ENCODE results near the gene ITPRID1.

ITPRID1 gene

DNA sequence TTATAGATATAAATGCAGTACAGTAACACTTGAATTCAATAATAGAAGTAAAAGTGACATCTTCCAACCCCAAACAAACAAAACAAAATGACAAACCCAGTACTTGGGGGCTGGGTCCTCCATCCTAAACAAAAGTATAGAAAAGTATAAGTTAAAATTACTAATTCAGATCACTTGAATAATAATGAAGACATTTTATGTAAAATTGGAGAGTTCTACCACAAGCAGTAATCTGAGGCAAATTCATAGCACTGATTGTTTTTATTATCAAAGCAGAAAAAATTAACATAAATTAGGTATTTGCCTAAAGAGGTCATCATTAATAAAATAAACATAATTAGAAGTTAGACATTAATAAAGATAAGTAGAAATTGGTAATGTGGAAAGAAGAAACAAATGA is 81.5 kb downstream of the ITPRID1 start:
- TF ChIP-seq, protein P1, sequence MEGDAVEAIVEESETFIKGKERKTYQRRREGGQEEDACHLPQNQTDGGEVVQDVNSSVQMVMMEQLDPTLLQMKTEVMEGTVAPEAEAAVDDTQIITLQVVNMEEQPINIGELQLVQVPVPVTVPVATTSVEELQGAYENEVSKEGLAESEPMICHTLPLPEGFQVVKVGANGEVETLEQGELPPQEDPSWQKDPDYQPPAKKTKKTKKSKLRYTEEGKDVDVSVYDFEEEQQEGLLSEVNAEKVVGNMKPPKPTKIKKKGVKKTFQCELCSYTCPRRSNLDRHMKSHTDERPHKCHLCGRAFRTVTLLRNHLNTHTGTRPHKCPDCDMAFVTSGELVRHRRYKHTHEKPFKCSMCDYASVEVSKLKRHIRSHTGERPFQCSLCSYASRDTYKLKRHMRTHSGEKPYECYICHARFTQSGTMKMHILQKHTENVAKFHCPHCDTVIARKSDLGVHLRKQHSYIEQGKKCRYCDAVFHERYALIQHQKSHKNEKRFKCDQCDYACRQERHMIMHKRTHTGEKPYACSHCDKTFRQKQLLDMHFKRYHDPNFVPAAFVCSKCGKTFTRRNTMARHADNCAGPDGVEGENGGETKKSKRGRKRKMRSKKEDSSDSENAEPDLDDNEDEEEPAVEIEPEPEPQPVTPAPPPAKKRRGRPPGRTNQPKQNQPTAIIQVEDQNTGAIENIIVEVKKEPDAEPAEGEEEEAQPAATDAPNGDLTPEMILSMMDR (conservative IDR thresholded peaks at IDR 0.05; ENCODE audit: control insufficient read depth, insufficient read depth, low read depth, low read length), result no peak
- DNase-seq (ENCODE audit: low read depth), result no peak
- H3K4me3 ChIP-seq (ENCODE audit: control insufficient read depth, low read depth, low read length), result no peak overlapping the region

DNA sequence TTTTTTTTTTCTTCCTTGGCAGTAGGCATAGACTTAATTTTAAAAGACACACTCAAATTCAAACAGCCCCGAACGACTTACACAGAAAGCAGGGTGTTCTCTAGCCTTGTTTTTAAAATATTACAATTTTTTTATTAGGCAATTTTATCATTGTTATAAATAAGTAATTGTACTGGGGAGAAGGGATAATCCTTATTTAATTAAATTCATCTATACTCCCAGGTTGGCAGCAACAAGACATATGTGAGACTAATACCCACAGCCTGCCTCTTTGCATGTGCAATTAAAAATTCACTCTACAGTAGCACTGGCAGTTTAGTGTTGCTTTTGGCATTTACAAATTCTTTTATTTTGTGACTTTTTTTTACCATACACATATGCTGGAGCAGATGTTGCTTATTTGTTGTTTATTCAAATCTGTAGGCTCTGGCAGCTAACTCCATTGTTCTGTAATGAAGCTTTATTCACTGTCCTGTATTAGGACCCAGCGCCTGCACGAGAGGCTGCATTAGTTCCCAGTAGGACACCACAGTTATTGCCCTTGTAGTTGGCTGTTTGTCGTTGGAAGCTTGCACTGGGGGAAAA is 88.2 kb downstream of the ITPRID1 start:
- DNase-seq (ENCODE audit: low read depth), result no peak
- H3K4me3 ChIP-seq (ENCODE audit: control insufficient read depth, low read depth, low read length), result no peak overlapping the region
- TF ChIP-seq, protein P1 (conservative IDR thresholded peaks at IDR 0.05; ENCODE audit: control insufficient read depth, insufficient read depth, low read depth, low read length), result no peak

DNA sequence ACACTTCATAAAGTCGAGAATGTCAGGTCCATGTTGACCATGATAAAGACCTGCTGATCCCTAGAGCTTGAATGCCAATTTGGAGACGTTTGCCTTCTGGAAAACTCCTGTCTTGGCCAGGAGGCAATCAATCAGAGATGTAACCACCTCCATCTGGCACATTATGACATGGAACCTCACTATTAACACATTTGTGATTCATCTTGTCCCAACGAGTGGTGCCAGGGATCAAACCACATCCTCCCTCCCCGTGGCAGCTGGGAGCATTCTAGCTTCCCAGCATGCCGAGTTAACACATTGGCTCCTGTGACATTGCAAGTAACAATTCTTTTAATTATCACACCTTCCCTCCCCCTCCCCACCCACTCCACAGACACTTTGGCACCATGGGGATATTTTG is 89.2 kb downstream of the ITPRID1 start:
- no peak overlapping the region for H3K4me3 ChIP-seq (ENCODE audit: control insufficient read depth, low read depth, low read length)
- TF ChIP-seq, protein P1 (conservative IDR thresholded peaks at IDR 0.05; ENCODE audit: control insufficient read depth, insufficient read depth, low read depth, low read length), result no peak
- peak; percentile 1 for DNase-seq (ENCODE audit: low read depth)

DNA sequence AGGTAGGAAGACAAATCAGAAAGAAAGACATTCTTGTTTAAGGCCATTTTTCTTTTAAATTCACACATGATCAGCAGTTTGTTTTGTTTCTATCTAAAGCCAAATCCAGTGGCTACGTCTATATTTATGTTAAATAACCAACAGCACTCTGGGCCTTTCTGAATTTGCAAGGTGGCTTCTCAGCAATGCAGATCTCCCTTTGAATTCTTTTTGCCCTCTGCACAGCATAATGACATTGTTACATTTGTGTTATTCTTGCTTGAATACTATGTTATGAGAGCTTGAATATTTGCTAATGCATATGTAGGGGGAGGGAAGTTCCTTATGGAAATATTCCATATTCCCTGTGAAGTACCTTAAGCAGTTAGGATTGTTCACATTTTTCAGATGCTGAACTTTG is 99.7 kb downstream of the ITPRID1 start:
- DNase-seq (ENCODE audit: low read depth), result no peak
- H3K4me3 ChIP-seq (ENCODE audit: control insufficient read depth, low read depth, low read length), result no peak overlapping the region
- TF ChIP-seq, protein P1 (conservative IDR thresholded peaks at IDR 0.05; ENCODE audit: control insufficient read depth, insufficient read depth, low read depth, low read length), result no peak

DNA sequence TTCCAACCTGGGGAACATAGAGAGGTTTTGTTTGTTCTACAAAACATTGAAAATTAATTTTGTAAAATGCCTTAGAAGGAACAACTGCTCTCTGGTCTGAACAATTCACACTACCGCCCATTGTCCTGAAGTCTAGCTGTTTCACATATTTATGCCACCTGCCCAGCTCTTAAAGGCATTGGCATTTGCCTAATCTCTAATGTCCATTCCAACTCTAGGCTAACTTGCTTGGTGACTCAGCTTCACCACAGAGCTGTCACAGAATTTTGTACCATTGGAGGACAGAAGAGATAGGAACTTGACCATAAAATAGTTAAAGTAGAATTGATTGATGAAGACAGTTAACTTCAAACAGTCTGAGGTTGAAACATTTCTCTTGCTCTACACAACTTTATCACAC is 119.6 kb downstream of the ITPRID1 start:
- no peak overlapping the region for H3K4me3 ChIP-seq (ENCODE audit: control insufficient read depth, low read depth, low read length)
- TF ChIP-seq, protein P1 (conservative IDR thresholded peaks at IDR 0.05; ENCODE audit: control insufficient read depth, insufficient read depth, low read depth, low read length), result no peak
- DNase-seq (ENCODE audit: low read depth), result no peak

DNA sequence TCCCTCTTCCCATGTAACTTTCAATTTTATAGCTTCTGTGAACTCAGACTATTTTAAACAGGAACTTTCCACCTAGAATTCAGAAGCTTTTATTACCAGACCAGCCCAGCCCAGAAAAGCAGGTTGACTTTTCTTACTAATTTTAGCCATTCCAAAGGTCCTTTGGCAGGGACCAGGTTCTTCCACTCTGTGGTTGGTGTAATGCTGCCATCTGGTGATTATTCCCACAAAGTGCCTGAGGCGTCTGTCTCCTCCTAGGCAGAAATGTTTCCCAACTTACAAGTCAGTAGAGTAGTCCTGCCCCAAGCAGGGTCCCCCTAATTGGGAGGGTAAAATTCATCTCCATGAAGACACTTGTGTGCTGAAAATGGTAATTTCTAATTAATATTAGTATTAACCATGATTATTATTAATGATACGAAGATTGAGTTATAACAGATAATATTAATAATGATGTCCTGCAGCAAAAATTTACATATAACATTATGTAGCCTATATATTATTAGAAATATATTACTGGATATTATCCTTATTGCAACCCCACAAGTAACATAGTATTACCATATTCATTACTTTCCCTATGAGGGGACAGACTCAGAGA is 120.1 kb downstream of the ITPRID1 start:
- TF ChIP-seq, protein P1 (conservative IDR thresholded peaks at IDR 0.05; ENCODE audit: control insufficient read depth, insufficient read depth, low read depth, low read length), result peak; percentile 49
- H3K4me3 ChIP-seq (ENCODE audit: control insufficient read depth, low read depth, low read length), result no peak overlapping the region
- peak; percentile 50 for DNase-seq (ENCODE audit: low read depth)

All from fibroblast of mammary gland (primary cell).